HCT116 (cell line): Measurements from ENCODE around the gene GREM2.

Experiments
- CTCF ChIP-seq, 3 experiments: fragments of 200-600 bp in 1 of 3; sonication (generic) in 1 of 3; IDR thresholded peaks in 2 of 3; conservative IDR thresholded peaks in 1 of 3; 2 replicates each; pipeline ENCODE4 v1.5.1; 2012 to 2017; ENCODE audit warnings: low read depth in 2 of 3, low read length in 2 of 3, antibody characterized with exemption in 1 of 3, borderline replicate concordance in 1 of 3, control low read depth in 1 of 3, mild to moderate bottlenecking in 1 of 3, mixed read lengths in 1 of 3, mixed run types in 1 of 3, moderate library complexity in 1 of 3; ENCODE audit not compliant: insufficient read depth in 1 of 3
- EZH2phosphoT487 ChIP-seq: fragments of 200-600 bp; IDR thresholded peaks from 2 replicates; pipeline ENCODE4 v1.6.1; 2018; ENCODE audit warnings: antibody characterized with exemption, borderline replicate concordance
- POLR2A ChIP-seq: IDR thresholded peaks from 2 replicates; pipeline ENCODE4 v1.7.0; 2011; ENCODE audit warnings: borderline replicate concordance; ENCODE audit not compliant: insufficient read depth, insufficient read length; ENCODE audit errors: extremely low read depth
- RAD21 ChIP-seq: IDR thresholded peaks from 2 replicates; pipeline ENCODE4 v1.6.1; 2012; ENCODE audit warnings: low read depth, mild to moderate bottlenecking
- SP1 ChIP-seq: IDR thresholded peaks from 2 replicates; pipeline ENCODE4 v1.6.1; 2012; ENCODE audit warnings: low read depth
- YY1 ChIP-seq: IDR thresholded peaks from 2 replicates; pipeline ENCODE4 v1.6.1; 2011; ENCODE audit warnings: low read length, low read depth, moderate library complexity, mild to moderate bottlenecking; ENCODE audit not compliant: insufficient replicate concordance; ENCODE audit errors: extremely low read depth
- TF ChIP-seq, protein P1 (sequence below): IDR thresholded peaks from 2 replicates; pipeline ENCODE4 v1.6.1; 2012

DNA sequence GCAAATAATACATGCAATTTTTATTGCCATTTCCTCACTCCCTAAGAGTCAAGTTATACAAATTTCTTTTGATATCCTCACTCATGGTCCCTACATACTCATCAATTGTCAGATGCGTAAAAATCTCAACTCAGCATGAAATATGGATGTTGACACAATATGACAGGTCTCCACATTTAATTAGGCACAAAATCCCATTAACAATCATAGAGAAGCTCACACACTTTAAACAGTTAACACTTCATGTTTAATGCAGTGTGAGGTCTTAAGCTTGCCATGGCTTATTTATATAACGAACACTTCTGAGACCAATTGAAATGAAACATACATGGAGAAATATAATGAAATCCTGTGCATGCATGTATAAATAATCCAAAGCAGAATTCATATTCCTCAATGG lies 58.6 kb downstream of the GREM2 start:
- TF ChIP-seq CTCF (IDR thresholded peaks at IDR 0.05 in 2 of 3, conservative IDR thresholded peaks at IDR 0.05 in 1 of 3; ENCODE audit: borderline replicate concordance in 1 of 3, insufficient read depth in 1 of 3, low read depth in 2 of 3, low read length in 2 of 3), result no peak
- TF ChIP-seq, protein P1, sequence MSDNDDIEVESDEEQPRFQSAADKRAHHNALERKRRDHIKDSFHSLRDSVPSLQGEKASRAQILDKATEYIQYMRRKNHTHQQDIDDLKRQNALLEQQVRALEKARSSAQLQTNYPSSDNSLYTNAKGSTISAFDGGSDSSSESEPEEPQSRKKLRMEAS, result no peak
- TF ChIP-seq SP1, result no peak
- TF ChIP-seq EZH2phosphoT487, result no peak
- TF ChIP-seq POLR2A, result no peak
- TF ChIP-seq RAD21, result no peak
- no peak for TF ChIP-seq YY1
